Osteocyte (in vitro differentiated cells): ENCODE measurements around the gene ENAM. TPM values are rescaled to one million over a fixed set of nuclear protein-coding genes. Genes with fewer than 3 reads are reported as not detected.
"Not testable (repeated sequence)": the region's sequence is repeated elsewhere in the genome, so short reads cannot be mapped to it uniquely, and the experiment has no call there.

Source experiments
- DNase-seq: peaks from one replicate; pipeline ENCODE4 v3.0.0; 2021; ENCODE audit warnings: mixed read lengths; ENCODE audit not compliant: unreplicated experiment; ENCODE audit errors: extremely low spot score
- H3K27ac Mint-ChIP-seq: one replicate; pipeline ENCODE4 v1.8.0; 2021; ENCODE audit warnings: mild to moderate bottlenecking, mixed read lengths; ENCODE audit not compliant: unreplicated experiment
- H3K27me3 Mint-ChIP-seq: one replicate; pipeline ENCODE4 v1.8.0; 2021; ENCODE audit warnings: mixed read lengths; ENCODE audit not compliant: unreplicated experiment
- H3K36me3 Mint-ChIP-seq: one replicate; pipeline ENCODE4 v1.8.0; 2021; ENCODE audit warnings: mixed read lengths; ENCODE audit not compliant: unreplicated experiment
- H3K4me1 Mint-ChIP-seq: one replicate; pipeline ENCODE4 v1.8.0; 2021; ENCODE audit warnings: mixed read lengths; ENCODE audit not compliant: unreplicated experiment
- H3K4me3 Mint-ChIP-seq: one replicate; pipeline ENCODE4 v1.8.0; 2021; ENCODE audit warnings: mild to moderate bottlenecking, moderate library complexity, mixed read lengths; ENCODE audit not compliant: unreplicated experiment
- H3K9me3 Mint-ChIP-seq: one replicate; pipeline ENCODE4 v1.8.0; 2021; ENCODE audit warnings: mixed read lengths; ENCODE audit not compliant: unreplicated experiment
- total RNA-seq: library from RNA; stranded (reverse); gene quantifications from 2 replicates; pipeline ENCODE4 v1.2.1, GENCODE V29; 2021
- TF ChIP-seq, protein P1 (sequence below): fragments of 200-600 bp; sonication (generic); IDR thresholded peaks from 2 replicates; pipeline ENCODE4 v1.5.0; 2021; ENCODE audit warnings: antibody characterized with exemption, mild to moderate bottlenecking, moderate library complexity

Gene ENAM
- total RNA-seq, 1 donor from 2014 or later = not detected

DNA sequence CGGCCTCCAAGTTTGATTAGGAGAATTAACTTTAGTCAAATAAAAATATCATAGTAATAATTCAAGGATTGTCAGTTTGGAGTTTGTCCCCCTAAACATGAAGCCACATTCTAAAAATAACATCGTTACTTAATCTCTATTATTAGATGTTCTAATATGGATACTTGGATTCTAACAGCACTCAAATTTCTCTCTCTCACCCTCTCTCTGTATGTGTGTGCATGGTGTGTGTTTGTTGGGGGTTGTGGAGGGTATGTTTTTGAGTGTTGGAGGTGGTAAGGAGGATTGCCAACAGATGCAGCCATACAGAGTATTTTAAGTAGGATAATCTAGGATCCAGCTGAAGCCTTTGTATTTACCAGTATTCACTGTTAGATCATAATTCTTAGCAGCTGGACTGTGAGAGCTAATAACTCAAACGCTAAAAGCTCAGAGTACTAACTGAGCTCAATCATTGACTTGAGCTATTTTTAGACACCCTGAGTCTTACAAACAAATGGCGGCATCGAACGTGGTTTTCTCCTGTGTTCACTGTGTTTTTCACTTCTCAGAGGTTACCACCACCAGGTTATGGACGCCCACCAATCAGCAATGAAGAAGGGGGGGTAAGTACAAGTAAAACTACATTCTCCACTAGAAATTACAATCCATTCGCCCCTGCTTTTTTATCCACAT lies 8.8 kb downstream of the ENAM start:
- no peak overlapping the region for H3K4me3 Mint-ChIP-seq
- H3K36me3 Mint-ChIP-seq = no peaks in the 10 kb centered on the region
- TF ChIP-seq, protein P1, sequence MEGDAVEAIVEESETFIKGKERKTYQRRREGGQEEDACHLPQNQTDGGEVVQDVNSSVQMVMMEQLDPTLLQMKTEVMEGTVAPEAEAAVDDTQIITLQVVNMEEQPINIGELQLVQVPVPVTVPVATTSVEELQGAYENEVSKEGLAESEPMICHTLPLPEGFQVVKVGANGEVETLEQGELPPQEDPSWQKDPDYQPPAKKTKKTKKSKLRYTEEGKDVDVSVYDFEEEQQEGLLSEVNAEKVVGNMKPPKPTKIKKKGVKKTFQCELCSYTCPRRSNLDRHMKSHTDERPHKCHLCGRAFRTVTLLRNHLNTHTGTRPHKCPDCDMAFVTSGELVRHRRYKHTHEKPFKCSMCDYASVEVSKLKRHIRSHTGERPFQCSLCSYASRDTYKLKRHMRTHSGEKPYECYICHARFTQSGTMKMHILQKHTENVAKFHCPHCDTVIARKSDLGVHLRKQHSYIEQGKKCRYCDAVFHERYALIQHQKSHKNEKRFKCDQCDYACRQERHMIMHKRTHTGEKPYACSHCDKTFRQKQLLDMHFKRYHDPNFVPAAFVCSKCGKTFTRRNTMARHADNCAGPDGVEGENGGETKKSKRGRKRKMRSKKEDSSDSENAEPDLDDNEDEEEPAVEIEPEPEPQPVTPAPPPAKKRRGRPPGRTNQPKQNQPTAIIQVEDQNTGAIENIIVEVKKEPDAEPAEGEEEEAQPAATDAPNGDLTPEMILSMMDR = no peak
- DNase-seq = no peak
- H3K9me3 Mint-ChIP-seq = no peaks in the 10 kb centered on the region
- no peaks in the 10 kb centered on the region for H3K27me3 Mint-ChIP-seq
- peaks cover under 1% of the 10 kb centered on the region for H3K4me1 Mint-ChIP-seq
- no peak overlapping the region for H3K27ac Mint-ChIP-seq

DNA sequence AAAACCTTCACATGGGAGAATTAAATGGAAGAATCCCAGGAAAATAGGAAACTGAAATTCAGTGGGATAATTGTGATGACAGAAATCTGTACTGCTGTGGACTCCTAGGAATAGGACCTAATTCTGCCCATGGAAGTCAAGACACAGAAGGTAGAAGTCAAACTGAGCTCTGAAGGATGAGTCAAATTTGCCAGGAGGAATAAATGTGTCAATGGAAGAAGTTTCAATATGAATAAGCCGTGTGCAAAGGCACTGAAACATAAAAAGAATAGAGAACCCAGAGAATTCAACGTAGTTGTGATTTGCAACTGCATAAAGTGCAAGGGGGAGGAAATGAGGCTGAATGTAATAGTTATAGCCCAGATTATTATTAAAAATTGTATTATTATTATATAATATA lies 11.6 kb downstream of the ENAM start:
- Mint-ChIP-seq H3K4me1 (no peaks in the 10 kb centered on the region), H3K27ac (no peak overlapping the region), H3K9me3 (no peaks in the 10 kb centered on the region), H3K27me3 (no peaks in the 10 kb centered on the region), H3K36me3 (no peaks in the 10 kb centered on the region), H3K4me3 (no peak overlapping the region)
- no peak for DNase-seq
- TF ChIP-seq, protein P1 = no peak

DNA sequence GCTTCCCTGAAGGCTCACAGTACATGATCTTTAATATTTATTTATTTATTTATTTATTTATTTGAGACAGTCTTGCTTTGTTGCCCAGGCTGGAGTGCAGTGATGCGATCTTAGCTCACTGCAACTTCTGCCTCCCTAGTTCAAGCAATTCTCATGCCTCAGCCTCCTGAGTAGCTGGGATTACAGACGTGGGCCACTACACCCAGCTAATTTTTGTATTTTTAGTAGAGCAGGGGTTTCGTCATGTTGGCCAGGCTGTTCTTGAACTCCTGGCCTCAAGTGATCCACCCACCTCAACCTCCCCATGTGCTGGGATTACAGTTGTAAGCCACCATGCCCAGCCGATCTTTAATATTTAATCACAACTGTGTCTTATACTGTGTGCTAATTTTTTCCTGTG lies 22.2 kb downstream of the ENAM start:
- not testable (repeated sequence) for H3K27ac Mint-ChIP-seq, DNase-seq, H3K9me3 Mint-ChIP-seq, H3K4me3 Mint-ChIP-seq, H3K4me1 Mint-ChIP-seq, H3K36me3 Mint-ChIP-seq
- H3K27me3 Mint-ChIP-seq = peaks cover 41% of the 10 kb centered on the region

DNA sequence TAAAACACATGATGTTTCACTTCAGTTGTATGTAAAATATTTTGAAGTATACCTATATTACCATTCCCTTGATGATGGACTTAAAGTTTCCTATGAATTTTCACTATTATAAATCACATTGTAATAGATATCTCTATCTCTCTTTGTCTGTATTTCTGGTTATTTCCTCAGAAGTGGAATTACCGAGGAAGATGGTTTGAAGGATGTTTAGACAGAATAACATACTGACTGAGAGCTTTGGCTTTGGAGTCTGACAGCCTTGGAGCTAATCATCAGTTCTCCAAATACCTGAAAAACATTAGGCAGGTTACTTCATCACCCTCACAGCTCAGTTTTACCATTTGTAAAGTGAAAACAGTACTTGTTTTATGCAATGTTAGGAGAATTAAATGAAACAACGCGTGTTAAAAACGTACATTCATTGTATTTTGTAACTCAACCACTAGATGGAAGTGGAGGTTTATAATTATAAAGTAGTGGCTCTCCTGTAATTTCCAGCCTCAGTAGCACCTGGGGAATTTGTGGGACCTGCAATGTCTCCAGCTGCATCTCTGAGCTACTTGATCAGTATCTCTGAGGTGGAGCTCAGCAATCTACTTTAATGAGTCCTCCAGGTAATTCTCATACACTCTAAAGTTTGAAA lies 23.4 kb downstream of the ENAM start:
- H3K4me1 Mint-ChIP-seq = peaks cover 1% of the 10 kb centered on the region
- no peaks in the 10 kb centered on the region for H3K36me3 Mint-ChIP-seq
- H3K27ac Mint-ChIP-seq = no peak overlapping the region
- H3K27me3 Mint-ChIP-seq = peaks cover 45% of the 10 kb centered on the region
- TF ChIP-seq, protein P1 = peak; percentile 64
- no peaks in the 10 kb centered on the region for H3K9me3 Mint-ChIP-seq
- no peak for DNase-seq
- H3K4me3 Mint-ChIP-seq = no peak overlapping the region

DNA sequence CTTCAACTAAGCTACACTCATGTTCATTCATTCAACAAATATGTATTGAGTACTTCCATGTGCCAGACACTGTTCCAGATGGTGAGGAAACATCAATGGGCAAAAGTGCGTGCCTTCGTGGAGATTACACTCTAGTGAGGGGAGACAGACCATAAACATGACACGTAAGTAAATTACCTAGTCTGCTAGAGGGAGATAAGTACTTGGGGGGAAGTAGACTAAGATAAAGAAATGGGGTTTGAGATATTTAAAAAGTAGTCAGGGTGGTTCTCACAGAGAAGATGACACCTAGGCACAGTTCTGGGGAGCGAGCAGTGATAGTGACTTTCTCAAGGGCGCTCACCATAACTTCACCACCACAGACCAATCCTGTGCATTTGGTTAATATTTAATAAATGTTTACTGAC lies 26.1 kb downstream of the ENAM start:
- no peak overlapping the region for H3K4me3 Mint-ChIP-seq
- DNase-seq = no peak

More for the DNA sequence above, 26.1 kb downstream of the ENAM start:
- peaks cover 50% of the 10 kb centered on the region for H3K27me3 Mint-ChIP-seq
- TF ChIP-seq, protein P1 = no peak
- H3K4me1 Mint-ChIP-seq = peaks cover 1% of the 10 kb centered on the region
- H3K27ac Mint-ChIP-seq = no peak overlapping the region
- H3K36me3 Mint-ChIP-seq = no peaks in the 10 kb centered on the region
- H3K9me3 Mint-ChIP-seq = no peaks in the 10 kb centered on the region
